Measurements from ENCODE around the gene PLCD1.
"Not testable (repeated sequence)": the region's sequence is repeated elsewhere in the genome, so short reads cannot be mapped to it uniquely, and the experiment has no call there.

Gene PLCD1

GRCh38 chr3:38036286-38036685 is 6.8 kb upstream of the PLCD1 start:
- TF ChIP-seq, protein P1, sequence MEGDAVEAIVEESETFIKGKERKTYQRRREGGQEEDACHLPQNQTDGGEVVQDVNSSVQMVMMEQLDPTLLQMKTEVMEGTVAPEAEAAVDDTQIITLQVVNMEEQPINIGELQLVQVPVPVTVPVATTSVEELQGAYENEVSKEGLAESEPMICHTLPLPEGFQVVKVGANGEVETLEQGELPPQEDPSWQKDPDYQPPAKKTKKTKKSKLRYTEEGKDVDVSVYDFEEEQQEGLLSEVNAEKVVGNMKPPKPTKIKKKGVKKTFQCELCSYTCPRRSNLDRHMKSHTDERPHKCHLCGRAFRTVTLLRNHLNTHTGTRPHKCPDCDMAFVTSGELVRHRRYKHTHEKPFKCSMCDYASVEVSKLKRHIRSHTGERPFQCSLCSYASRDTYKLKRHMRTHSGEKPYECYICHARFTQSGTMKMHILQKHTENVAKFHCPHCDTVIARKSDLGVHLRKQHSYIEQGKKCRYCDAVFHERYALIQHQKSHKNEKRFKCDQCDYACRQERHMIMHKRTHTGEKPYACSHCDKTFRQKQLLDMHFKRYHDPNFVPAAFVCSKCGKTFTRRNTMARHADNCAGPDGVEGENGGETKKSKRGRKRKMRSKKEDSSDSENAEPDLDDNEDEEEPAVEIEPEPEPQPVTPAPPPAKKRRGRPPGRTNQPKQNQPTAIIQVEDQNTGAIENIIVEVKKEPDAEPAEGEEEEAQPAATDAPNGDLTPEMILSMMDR (IDR thresholded peaks at IDR 0.05; ENCODE audit: borderline replicate concordance, insufficient read depth, low read depth, low read length) = no peak
- H3K4me3 ChIP-seq (ENCODE audit: low read depth, low read length) = no peak overlapping the region

- not testable (repeated sequence) for H3K4me3 ChIP-seq (ENCODE audit: low read depth, low read length)
Measured at GRCh38 chr3:38034335-38034734, 4.9 kb upstream of the PLCD1 start.

DNA sequence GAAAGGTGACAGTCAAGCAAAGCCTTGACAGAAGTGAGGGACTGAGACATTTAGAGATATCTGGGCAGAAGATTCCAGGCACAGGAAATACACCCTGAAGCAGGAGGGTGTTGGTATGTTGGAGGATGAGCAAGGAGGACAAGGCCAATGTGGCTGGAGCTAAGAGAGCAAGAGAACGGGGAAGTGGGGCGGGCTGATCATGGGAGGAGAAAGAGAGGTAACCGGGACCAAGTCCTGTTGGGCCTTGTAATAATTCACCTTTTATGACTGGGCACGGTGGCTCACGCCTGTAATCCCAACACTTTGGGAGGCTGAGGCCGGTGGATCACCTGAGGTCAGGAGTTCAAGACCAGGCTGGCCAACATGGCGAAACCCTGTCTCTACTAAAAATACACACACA is 4.1 kb upstream of the PLCD1 start:
- not testable (repeated sequence) for H3K4me3 ChIP-seq (ENCODE audit: low read depth, low read length)

DNA sequence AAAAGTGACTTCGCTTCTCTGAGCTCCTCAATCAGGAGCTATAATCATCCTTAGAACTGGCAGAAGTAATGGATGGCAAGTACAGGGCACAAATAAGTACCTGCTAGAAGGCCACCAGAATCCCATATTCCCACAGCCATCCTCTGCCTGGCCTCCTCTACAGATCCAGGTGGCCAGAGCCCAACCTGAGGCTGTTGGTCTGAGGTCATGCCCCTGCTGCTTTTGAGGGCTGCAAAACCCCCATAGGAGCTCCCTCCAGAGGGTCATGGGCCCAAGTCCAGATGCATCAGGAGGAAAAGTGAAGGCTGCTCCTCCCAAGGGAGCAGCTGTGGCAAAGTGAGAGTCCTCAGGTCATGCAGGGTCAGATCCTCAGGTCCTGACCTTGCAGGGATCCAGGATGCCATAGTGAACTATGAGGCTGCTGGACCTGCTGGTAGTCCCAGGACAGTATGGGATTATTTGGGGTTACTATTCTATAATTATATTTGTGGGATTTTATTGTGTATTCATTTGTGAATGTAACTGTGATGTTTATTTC is 3.0 kb upstream of the PLCD1 start:
- no peak overlapping the region for H3K4me3 ChIP-seq (ENCODE audit: low read depth, low read length)
- TF ChIP-seq, protein P1 (IDR thresholded peaks at IDR 0.05; ENCODE audit: borderline replicate concordance, insufficient read depth, low read depth, low read length) = no peak

DNA sequence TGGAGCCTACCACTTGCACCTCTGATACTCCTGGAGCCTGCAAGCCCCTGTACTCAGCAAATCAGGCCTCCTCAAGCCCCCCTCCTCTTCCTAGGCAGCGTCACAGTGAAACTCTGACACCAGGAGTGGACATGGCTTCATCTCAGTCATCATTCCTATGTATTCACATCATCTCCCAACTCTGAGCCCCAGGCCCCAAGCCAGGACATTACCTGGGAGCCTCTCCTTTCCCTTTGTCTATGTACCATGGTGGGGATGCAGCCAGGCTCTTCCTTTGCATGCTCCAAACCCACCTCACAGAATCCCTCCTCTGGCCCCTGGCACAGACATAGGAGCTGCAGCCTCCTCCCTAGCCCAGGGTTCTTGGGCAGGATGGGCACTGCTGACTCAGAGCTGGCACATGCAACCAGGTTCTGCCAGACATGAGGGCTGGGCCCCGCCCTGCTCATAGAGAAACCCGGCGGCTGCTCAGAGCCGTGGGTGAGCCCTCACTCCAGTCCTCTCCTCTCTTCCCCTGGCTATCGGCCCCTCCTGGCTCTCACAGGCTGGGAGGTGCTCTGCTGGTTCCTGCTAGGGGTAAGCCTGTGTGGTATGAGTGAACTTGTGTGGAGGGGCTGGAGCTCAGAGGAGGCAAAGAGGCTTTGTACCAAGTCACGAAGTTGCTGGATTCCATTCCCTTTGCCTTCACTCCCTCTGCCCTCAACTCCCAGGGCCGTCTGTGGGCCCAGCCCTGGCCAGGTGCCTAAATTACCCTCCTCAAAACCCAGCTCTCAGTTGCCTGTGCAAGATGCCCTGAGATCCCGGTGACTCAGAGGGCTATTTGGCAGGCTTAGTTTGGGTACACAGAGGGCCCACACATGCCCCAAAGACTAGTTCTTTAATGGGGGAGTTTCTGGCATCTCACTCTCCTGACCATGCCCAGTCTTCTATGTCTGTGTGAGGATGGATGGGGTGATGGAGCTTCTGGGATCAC is 1.9 kb upstream of the PLCD1 start:
- no peak overlapping the region for H3K4me3 ChIP-seq (ENCODE audit: low read depth, low read length)
- TF ChIP-seq, protein P1 (IDR thresholded peaks at IDR 0.05; ENCODE audit: borderline replicate concordance, insufficient read depth, low read depth, low read length) = no peak

- TF ChIP-seq, protein P1 (IDR thresholded peaks at IDR 0.05; ENCODE audit: borderline replicate concordance, insufficient read depth, low read depth, low read length) = no peak
- no peak overlapping the region for H3K4me3 ChIP-seq (ENCODE audit: low read depth, low read length)
Measured at GRCh38 chr3:38030126-38031021, 932 bp upstream of the PLCD1 start.

- TF ChIP-seq, protein P1 (IDR thresholded peaks at IDR 0.05; ENCODE audit: borderline replicate concordance, insufficient read depth, low read depth, low read length) = no peak
- H3K4me3 ChIP-seq (ENCODE audit: low read depth, low read length) = no peak overlapping the region
Measured at GRCh38 chr3:38028621-38029361, 651 bp downstream of the PLCD1 start.

Measured in GM12875 (cell line).